Measurements from ENCODE around the gene TGFBR2.

Gene TGFBR2

DNA sequence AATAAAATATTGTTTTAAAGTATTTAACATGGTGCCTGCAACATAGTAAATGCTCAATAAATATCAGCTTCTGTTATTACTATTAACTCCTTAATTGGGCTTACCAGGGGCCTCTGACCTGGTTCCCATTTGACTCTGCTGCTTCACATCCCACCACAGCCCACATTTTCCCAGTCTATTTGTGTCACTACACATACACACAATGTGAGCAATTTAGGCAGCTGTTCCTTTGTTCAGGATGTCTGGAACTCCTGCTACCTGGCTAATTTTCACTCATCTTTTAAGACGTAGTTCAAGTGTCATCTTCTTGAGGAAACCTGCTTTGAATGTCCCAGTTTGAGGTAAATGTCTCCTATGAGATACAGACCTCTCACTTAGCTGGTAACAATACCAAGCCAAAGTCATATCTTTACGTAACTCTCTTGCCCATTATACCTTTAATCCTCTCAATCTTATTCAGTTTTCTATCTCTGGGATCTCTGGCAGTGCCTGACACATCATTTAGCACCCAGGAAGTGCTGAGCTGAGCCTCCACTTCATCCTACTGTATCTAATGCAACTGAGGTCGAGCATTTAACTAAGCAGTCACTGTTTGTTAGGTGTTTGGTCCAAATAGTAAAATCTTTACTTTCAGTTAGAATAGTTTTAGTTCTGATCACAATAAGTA is 4.4 kb downstream of the TGFBR2 start:
- TF ChIP-seq, protein P1, sequence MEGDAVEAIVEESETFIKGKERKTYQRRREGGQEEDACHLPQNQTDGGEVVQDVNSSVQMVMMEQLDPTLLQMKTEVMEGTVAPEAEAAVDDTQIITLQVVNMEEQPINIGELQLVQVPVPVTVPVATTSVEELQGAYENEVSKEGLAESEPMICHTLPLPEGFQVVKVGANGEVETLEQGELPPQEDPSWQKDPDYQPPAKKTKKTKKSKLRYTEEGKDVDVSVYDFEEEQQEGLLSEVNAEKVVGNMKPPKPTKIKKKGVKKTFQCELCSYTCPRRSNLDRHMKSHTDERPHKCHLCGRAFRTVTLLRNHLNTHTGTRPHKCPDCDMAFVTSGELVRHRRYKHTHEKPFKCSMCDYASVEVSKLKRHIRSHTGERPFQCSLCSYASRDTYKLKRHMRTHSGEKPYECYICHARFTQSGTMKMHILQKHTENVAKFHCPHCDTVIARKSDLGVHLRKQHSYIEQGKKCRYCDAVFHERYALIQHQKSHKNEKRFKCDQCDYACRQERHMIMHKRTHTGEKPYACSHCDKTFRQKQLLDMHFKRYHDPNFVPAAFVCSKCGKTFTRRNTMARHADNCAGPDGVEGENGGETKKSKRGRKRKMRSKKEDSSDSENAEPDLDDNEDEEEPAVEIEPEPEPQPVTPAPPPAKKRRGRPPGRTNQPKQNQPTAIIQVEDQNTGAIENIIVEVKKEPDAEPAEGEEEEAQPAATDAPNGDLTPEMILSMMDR (IDR thresholded peaks at IDR 0.05; ENCODE audit: extremely low read depth, missing control alignments): no peak
- DNase-seq (ENCODE audit: low spot score): no peak

DNA sequence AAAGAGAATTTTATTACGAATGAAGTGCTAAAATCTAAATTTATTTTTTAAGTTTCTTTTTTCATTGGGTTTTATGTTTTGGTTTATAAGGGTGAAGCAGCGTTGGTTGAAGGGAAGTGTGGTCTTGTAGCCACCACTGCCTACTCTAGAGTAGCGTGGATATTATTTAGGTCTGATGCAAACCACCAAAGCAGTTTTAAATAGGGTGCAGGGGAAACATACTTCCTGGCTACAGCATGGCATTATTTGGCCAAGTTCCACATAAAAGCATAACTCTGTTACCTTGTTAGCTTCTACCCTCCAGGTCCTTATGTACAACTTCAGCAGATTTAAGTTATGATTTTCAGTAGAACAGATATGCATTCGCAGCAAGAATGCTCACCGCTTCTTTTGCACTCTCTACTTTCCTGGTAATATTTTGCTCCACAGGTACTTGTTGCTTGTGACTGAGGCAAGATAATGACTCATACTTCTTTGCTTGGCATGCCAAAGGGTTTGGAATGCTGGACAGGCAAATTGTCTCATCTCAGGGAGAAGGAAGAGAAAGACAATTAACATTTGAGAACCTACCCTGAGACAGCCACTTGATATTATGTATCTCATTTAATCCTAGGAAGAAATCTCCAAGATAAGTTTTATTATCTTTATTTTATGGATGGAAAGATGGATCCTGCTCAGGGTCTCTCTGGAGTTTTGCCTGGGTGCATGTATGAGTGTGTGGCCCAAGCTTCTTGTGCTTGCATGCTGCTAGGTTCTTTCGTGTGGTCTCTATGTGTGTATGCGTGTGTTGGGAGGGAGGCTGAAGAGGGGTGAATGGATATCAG is 5.4 kb downstream of the TGFBR2 start:
- no peak for DNase-seq (ENCODE audit: low spot score)
- TF ChIP-seq, protein P1 (IDR thresholded peaks at IDR 0.05; ENCODE audit: extremely low read depth, missing control alignments): no peak

DNA sequence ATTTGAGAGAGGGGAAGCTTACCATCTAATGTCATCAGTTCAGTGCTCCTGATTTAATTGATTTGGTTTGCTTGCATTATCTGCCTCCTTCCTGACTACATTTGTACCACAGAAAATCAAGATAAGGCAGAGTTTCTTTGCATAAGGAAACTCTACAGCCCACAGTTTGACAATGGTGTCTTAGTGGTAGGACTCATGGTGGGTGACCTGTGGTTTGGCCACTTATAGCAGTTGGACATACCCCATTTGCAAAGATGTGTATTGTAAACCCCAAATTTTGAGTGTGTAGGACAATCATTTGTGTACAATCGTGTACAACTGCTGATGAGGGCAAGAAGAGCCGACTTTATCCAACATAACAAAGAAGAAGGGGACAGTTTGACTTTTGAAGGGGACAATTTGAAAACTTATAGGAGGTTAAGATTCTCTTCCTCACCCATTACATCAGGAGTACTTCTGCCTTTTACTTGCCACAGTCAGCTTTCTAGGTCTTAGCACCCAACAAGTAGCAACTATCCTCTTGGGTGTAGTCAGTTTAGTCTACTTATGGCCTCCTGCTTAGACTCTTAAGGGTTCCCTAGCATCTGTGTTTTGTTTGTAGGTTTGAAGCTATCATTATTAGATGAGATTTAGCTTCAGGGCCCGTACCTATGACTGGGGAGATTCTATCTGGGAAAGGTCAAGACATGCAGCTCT is 6.2 kb downstream of the TGFBR2 start:
- TF ChIP-seq, protein P1 (IDR thresholded peaks at IDR 0.05; ENCODE audit: extremely low read depth, missing control alignments): no peak
- no peak for DNase-seq (ENCODE audit: low spot score)

DNA sequence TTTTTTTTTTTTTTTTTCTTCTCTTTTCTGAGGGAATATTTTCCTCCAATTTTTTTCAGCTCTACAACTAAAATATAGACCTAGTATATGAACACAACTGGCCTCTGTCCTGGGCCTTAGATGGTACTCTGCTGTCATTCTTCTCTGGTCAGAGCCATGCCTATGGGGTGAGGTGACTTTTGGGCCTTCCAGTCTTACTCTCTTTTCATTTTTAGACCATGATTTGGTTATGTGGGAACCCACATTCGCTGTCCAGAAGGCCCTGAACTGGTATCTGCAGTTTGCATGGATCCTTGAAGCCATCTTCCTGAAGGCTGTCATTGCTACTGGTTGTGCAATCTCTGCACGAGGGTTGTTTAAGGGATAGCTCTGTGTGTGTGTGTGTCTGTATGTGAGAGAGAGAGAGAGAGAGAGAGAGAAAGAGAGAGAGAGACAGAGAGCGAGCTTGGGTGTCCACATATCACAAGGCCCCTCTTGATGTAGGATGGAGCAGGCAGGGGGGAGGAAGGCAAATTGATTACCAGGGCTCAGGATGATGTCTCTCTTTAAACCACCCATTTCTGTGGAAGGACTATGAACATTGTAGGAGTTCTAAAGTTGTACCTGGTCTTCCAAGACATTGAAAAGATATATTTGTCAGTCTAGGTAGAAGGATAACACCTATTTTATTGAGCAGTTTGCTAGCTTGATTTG is 6.9 kb downstream of the TGFBR2 start:
- DNase-seq (ENCODE audit: low spot score): no peak
- TF ChIP-seq, protein P1 (IDR thresholded peaks at IDR 0.05; ENCODE audit: extremely low read depth, missing control alignments): no peak

DNA sequence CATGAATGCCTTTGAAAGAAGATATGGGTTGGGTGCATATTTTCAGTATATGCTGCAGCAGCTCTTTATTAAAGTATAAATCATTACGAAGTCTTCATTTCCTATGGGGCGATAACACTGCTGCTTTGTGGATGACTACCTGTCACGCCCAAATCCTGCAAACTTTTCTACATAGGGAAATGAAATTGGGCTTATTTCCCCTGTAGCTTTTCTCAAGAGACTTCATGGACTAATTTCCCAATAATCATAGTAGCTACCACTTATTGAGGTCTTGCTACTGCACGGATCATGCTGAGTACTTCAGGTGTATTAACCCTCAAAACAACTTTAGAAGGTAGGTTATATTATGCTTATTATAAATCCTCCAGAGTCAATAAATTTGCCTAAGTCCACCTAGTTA is 8.0 kb downstream of the TGFBR2 start:
- no peak for DNase-seq (ENCODE audit: low spot score)
- TF ChIP-seq, protein P1 (IDR thresholded peaks at IDR 0.05; ENCODE audit: extremely low read depth, missing control alignments): no peak

DNA sequence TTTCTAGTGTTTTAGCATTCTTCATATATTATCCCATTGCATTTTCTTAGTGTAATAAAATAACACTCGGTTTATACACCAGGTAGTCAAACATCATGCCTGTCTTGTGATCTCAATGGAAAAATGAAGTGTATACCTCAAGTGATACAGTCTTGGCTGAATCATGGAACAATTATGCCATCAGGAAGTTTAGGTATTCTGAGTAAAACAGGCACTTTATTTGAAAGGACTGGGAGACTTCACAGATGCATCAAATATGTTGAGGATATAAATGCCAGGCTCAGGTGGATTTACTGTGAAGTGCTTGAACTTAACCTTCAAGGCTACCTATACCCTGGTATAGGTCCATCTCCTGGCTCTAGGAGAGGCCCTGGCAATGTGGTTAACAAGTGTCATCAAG is 8.5 kb downstream of the TGFBR2 start:
- no peak for DNase-seq (ENCODE audit: low spot score)
- TF ChIP-seq, protein P1 (IDR thresholded peaks at IDR 0.05; ENCODE audit: extremely low read depth, missing control alignments): no peak
